ENCODE results near the gene G3BP2.

Gene G3BP2

DNA sequence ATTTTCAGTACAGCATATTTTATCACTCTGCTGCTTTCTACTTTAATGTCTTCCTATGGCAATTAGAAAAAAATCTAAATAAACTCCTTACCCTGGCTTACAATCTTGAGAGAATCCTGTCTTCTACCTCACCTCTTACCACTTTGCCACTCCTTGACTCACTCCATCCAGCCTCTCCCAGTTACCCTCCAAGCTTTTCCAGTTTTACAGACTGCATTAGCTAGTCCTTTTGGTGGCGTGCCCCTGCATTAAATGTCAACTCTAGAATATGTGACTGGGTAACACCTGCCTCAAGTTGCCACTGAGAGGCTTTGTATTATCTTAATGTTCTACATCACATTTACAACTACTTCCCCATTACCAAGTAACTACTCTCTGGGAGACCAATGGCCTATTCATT lies 35.4 kb downstream of the G3BP2 start:
- no peak for DNase-seq (ENCODE audit: low spot score)

DNA sequence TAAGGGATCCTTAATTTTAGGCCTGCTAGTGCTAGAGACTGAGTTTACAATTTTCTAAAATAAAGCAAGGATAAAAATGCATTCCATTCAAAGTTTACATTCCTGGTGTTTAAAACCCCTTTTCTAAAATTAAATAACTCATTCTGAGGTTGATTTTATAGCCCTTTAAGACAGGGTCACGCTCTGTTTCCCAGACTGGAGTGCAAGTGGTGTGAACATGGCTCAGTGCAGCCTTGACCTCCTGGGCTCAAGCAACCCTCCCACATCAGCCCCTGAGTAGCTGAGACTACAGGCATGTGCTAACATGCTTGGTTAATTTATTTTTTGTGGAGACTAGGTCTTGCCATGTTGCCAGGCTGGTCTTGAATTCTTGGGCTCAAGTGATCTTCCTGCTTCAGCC lies 36.0 kb downstream of the G3BP2 start:
- DNase-seq (ENCODE audit: low spot score): no peak

DNA sequence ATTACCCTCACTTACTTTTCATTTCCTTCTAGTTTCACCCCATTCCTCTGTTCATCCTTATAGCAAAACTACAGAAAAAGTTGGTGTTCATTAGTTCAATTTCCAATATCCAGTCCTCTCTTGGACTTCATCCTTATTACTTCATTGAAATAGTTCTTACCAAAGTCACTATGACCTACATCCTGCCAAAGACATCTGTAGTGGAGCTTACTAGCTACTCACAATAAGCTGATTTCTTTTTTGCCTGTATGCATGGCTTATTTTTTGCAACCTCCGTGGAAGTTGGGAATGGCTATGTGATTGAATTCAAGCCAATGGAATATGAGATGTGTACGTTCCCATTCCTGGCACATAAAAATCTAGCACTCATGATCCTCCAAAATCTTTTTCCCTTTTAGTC lies 38.3 kb downstream of the G3BP2 start:
- no peak for DNase-seq (ENCODE audit: low spot score)

DNA sequence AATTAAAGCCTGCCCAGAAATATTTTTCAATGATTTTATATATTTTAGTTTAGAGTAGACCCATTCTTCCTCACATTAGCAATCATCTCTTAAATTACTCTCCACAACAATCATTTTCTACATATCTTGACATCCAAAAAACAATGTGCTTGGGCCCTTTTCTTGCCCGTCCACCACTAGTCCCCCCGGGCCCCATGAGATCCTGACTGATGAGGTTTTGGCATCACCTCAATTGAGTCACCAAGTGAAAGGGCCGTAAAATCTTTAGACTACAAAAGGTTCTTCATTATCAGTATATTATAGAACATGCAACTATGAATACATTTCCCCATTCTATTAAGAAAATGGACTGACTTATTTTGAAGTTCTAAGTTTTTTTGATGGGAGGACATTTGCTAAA lies 38.9 kb downstream of the G3BP2 start:
- DNase-seq (ENCODE audit: low spot score): no peak

DNA sequence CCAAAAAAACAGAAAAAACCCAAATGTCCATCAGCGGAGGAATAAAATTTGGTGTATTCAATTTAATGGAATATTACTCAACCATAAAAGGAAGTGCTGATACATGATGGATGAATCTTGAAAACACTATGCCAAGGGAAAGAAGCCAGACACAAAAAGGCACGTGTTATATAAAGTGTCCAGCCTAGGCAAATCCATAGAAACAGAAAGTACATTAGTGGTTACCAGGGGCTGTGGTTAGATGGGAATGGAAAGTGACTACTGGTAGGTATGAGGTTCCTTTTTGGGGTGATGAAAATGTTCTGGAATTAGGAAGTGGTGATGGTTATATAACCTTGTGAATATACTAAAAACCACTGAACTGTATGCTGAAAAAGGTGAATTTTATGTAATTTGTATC lies 39.4 kb downstream of the G3BP2 start:
- DNase-seq (ENCODE audit: low spot score): no peak

DNA sequence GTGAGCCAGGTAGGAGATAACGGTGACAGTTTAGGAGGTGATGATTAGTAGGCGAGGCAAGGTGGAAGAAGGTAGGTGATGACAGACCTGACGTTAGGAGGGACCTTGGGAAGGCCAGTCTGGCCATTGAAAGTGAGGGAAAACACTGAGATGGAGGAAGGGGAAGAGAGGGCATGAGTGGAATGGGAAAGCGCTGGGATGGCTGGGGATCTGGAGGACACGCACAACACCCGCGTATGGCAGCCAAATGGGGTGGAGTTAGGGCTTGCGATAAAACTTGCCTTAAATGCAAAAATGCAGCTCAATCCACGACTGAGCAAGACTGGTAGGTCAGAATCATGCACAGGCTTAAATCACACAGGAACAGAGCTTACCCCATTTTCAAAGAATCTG lies 42.3 kb downstream of the G3BP2 start:
- no peak for DNase-seq (ENCODE audit: low spot score)

DNA sequence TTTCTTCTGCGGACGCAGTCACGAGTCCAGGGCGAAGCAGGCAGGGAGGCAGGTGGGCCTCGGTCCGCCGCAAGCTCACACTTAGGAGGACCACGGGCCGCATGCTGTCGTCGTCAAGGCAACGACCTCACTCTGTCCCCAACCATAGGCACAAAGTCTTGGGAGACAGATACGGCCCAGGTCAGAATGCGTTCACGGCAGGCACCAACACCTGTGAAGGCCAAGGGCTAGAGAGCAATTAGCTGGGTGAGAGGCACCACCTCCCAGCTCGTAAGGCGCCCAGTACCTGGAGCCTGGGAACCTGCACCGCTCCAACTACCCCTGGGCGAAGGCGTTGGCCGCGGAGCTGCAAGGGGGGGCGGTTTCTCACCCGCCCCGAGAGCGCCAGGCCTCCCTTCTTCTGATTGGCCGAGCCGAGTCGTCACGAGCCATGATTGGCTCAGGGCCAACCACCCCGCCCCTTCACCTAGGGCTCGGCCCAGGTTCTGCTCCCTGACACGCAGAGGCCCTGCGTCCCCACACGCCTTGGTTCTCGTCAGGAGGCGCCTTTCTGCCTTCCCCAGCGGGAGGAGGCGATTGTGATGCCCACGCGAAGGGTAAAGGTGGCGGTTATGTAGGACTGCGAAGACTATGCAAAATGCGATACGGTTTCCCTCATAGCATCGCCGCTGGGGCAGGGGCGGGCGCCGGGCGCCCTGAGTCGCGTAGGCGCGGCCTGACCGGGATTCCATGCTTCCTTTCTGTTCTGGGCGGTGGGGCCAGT lies 42.9 kb downstream of the G3BP2 start, which contains the start of gene CDKL2:
TSS of gene CDKL2 (minus strand) at position 355 of the 763 bp plus-strand sequence. CDS start 4,540 bp downstream, outside the sequence.
- peak; percentile 76 for DNase-seq (ENCODE audit: low spot score)

DNA sequence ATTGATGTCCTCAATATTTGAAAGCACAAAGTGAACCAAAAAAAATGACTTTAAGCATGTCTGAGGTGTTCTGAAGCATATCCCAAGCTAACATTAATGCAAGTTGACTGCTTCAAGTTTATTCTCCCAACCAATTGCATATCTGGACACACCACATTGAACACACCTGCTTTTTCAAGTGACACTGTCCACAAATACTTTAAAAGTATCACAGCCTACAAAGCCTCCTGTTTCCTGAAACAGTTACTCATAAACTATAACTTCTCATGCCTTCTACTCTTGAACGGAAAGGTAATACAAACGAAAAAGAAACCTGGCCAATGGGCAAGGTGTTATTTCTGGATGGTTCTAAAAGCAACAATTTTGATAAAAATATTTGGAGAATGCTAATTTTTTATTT lies 44.0 kb downstream of the G3BP2 start:
- peak; percentile 20 for DNase-seq (ENCODE audit: low spot score)

DNA sequence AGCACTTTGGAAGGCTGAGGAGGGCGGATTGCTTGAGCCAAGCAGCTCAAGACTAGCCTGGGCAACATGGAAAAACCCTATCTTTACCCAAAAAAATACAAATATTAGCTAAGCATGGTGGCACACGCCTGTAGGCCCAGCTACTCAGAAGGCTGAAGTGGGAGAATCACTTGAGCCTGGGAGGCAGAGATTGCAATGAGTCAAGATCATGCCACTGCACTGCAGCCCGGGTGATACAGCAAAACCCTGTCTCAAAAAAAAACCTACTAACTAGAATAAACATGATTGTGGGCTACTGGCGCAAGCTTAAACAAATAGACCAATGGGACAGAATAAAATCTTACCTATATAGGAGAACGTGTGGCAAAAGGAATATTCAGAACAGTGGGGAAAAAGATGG lies 50.2 kb downstream of the G3BP2 start:
- no peak for DNase-seq (ENCODE audit: low spot score)

DNA sequence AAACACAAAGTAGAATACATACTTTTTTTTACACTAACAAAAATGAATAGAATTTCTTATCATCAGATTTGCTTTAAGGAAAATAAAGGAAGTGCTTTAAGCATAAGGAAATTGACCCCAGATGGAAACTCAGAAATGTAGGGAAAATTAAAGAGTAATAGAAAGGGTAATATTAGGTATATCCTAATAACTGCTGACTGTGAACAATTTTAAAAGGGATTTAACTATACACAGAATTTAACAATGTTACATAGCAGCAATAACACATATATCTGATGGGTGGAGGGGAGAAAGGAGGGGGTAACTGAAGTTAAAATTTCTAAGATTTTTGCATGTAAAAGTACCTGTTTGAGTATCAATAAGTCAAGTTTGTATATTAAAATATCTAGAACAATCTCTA lies 51.5 kb downstream of the G3BP2 start:
- no peak for DNase-seq (ENCODE audit: low spot score)

DNA sequence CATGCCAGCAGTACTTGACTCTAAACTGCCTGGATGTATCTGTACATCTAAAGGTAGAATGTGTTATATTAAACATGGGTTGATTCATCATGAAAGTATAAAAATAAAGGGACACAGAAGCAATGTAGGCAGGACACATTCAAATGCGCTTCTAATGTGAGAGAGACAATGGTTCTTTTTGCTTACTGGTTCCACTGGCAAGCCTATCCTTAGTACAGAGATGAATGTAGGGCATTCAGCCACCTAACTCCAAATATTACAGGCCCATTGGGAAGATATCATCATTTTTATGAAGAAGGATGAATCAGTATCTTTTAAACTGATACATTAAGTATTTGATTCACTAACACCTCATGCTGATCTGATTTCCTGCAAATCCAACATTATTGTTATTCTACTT lies 60.9 kb downstream of the G3BP2 start:
- DNase-seq (ENCODE audit: low spot score): peak; percentile 85

DNA sequence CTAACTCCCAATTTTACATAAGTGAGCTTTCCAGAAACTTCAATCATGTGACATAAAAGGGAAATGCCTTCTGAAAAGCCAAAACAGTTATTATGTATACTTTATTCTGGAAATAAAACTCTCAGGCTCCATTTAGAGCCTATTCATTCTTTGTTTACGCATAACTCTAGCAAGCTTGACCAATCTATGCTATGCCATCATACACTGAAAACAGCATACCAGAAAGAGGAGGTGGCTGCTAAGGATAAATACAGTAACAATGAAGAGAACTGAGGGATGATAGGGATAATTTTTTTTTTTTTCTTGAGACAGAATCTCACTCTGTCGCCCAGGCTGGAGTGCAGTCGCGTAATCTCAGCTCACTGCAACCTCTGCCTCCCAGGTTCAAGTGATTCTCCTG lies 67.3 kb downstream of the G3BP2 start:
- no peak for DNase-seq (ENCODE audit: low spot score)

DNA sequence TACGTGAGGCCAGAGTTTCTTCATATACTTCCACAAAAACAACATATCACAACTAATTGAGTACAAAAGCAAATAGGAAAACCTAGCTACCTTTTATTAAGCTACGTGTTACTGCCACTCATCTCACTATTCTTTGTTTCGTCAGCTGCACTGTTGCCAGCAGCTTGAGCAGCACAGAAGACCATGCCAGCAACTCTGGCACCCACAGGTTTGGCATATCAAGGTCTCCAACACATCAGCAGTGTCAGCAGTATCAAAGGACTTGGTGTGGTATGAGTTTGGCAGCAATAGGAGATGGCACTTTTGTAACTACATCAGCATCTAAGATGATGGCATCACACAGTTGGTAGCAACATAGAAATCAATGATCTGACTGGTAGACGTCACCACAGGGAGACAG lies 73.6 kb downstream of the G3BP2 start:
- no peak for DNase-seq (ENCODE audit: low spot score)

DNA sequence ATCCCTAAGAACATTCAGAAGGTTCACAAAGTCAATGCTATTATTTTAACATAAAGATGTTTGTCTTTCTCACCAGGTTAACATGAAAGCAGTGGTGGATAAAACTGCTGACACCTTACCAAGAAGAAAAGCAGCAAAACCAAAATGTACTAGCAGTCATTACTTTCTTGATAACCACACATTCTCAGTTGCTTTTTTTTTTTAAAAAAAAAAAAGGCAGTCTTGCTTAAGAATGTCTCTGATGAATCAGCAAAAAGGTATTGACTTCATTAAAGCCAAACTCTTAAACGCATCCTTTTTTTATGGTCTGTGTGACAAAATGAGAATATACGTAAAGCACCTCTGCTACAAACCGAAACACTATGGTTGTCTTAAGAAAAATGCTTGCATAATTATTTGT lies 74.8 kb downstream of the G3BP2 start:
- no peak for DNase-seq (ENCODE audit: low spot score)

DNA sequence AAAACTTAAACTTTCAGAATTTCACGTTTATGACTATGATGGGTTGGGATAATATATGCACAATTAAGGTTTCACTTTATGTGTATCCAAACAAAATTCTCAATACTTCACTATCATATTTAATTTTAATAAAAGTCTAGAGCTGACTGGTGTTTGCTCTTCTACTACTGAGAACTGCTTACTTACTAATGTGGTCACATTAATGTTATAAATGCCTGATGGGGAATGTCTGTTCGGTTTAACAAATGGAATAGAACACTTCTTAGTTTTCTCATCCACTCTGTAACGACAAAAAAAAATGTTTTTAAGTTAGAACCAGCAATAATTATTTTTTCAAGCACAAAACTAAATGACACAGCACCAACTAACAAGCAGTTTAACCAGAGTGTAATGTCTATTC lies 77.2 kb downstream of the G3BP2 start:
- no peak for DNase-seq (ENCODE audit: low spot score)

DNA sequence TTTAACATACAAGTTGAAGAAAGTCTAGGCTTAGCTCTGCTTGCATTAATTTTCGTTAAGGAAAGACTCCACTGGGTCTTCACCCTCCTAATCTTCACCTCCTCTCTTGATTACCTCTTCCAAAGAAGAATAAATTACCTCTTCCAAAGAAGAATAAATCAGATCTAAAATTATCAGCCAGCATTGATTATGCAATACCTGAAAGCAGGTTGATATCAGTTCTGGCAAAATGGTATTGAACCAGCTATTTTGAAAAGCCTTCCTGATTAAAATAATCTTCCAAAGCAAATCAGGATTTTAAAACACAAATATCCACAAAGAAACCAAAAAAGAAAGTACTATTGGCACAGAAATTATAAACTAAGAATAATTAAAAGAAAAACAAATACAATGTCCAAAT lies 79.8 kb downstream of the G3BP2 start:
- no peak for DNase-seq (ENCODE audit: low spot score)

All from pons (tissue), 1 donor.